Retinal pigment epithelial cell (primary cell): ENCODE data around the gene CCDC51.
"Not testable (repeated sequence)": the region's sequence is repeated elsewhere in the genome, so short reads cannot be mapped to it uniquely, and the experiment has no call there.

Source experiments
- DNase-seq: peaks from one replicate; pipeline ENCODE4 v3.0.0-alpha.2; 2010; ENCODE audit warnings: low read depth
- H3K4me3 ChIP-seq: 2 replicates; pipeline ENCODE4 v1.5.1; 2011; ENCODE audit warnings: mild to moderate bottlenecking, low read length, control low read depth, moderate library complexity
- TF ChIP-seq, protein P1 (sequence below): conservative IDR thresholded peaks from 2 replicates; pipeline ENCODE4 v1.5.1; 2011; ENCODE audit warnings: low read depth, low read length, control low read depth, inconsistent platforms

CCDC51 gene, protein sequence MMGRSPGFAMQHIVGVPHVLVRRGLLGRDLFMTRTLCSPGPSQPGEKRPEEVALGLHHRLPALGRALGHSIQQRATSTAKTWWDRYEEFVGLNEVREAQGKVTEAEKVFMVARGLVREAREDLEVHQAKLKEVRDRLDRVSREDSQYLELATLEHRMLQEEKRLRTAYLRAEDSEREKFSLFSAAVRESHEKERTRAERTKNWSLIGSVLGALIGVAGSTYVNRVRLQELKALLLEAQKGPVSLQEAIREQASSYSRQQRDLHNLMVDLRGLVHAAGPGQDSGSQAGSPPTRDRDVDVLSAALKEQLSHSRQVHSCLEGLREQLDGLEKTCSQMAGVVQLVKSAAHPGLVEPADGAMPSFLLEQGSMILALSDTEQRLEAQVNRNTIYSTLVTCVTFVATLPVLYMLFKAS

DNA sequence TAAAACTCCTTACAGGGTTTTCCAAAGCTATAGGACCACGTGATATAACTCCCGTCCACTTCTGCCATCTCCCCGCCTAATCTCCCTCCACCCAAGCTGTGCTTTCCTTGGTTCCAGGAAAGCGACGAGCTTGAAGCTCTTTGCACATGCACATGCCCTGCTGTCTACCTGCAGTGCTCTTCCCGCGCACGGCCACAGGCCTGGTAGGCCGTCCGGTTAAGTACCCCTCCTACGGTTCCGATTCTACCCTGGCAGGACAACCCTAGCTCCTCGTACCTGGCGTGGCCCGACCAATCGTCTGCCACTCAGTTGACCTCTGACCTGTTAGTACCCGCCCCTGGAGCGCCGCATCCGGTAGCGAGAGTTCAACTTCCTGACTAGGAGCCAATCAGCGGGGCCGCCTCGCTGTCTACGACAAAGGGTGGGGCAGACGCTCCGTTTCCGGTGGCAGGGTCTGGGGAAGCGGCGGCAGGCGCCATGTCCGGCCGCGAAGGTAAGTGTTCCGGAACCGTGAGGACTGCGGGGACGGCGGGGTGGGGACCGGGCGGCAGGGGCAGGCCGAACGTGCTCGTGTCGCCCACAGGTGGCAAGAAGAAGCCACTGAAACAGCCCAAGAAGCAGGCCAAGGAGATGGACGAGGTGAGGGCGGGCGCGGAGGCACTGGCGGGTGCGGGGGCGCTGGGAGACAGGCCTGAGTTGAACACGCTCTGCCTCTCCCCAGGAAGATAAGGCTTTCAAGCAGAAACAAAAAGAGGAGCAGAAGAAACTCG is at the start of gene CCDC51, which contains the start of gene TMA7:
Gene CCDC51 (minus strand): TSS at position 300 of the 770 bp plus-strand sequence. CDS start 4,991 bp downstream, outside the sequence.
Gene TMA7 (plus strand): TSS at position 438 of the 770 bp plus-strand sequence. CDS start 40 bp downstream, at position 478.
- DNase-seq, result peak; percentile 88
- TF ChIP-seq, protein P1, sequence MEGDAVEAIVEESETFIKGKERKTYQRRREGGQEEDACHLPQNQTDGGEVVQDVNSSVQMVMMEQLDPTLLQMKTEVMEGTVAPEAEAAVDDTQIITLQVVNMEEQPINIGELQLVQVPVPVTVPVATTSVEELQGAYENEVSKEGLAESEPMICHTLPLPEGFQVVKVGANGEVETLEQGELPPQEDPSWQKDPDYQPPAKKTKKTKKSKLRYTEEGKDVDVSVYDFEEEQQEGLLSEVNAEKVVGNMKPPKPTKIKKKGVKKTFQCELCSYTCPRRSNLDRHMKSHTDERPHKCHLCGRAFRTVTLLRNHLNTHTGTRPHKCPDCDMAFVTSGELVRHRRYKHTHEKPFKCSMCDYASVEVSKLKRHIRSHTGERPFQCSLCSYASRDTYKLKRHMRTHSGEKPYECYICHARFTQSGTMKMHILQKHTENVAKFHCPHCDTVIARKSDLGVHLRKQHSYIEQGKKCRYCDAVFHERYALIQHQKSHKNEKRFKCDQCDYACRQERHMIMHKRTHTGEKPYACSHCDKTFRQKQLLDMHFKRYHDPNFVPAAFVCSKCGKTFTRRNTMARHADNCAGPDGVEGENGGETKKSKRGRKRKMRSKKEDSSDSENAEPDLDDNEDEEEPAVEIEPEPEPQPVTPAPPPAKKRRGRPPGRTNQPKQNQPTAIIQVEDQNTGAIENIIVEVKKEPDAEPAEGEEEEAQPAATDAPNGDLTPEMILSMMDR, result no peak
- peak within 1 kb of the TSS; percentile 87 for H3K4me3 ChIP-seq

DNA sequence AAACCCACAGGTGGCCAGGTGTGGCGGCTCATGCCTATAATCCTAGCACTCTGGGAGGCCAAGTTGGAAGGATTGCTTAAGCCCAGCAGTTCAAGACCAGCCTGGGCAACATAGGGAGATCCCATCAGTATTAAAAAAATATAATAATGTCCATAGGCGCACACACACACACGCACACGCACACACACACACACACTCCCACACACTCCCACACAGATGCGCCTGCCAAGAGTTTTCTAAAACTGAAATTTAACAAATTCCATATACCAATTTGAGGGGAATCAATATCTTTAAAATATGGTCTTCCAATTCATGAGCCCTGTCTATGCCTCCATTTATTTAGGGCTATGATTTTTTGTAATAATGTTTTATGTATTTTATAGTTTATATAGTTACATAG is 47.0 kb upstream of the CCDC51 start:
- no peak for DNase-seq
- TF ChIP-seq, protein P1, result no peak

DNA sequence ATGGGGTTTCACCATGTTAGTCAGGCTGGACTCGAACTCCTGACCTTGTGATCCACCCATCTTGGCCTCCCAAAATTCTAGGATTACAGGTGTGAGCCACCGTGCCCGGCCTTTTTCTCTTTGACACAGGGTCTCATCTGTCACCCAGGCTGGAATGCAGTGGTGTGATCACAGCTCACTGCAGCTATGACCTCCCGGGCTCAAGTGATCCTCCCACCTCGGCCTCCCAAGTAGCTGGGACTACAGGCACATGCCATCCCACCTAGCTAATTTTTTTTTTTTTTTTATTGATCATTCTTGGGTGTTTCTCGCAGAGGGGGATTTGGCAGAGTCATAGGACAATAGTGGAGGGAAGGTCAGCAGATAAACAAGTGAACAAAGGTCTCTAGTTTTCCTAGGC is 42.9 kb upstream of the CCDC51 start:
- DNase-seq, result not testable (repeated sequence)

More for the DNA sequence above, 47.0 kb upstream of the CCDC51 start:
- H3K4me3 ChIP-seq, result no peak overlapping the region

DNA sequence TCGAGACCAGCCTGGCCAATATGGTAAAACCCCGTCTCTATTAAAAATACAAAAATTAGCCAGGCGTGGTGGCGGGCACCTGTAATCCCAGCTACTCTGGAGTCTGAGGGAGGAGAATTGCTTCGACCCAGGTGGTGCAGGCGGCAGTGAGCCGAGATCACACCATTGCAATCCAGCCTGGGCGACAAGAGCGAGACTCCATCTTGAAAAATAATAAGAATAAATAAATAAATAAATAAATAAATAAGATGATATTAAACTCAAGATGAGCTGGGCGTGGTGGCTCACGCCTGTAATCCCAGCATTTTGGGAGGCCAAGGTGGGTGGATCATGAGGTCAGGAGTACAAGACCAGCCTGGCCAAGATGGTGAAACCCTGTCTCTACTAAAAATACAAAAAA is 41.0 kb upstream of the CCDC51 start:
- H3K4me3 ChIP-seq, DNase-seq: not testable (repeated sequence)

More for the DNA sequence above, 42.9 kb upstream of the CCDC51 start:
- H3K4me3 ChIP-seq, result not testable (repeated sequence)

DNA sequence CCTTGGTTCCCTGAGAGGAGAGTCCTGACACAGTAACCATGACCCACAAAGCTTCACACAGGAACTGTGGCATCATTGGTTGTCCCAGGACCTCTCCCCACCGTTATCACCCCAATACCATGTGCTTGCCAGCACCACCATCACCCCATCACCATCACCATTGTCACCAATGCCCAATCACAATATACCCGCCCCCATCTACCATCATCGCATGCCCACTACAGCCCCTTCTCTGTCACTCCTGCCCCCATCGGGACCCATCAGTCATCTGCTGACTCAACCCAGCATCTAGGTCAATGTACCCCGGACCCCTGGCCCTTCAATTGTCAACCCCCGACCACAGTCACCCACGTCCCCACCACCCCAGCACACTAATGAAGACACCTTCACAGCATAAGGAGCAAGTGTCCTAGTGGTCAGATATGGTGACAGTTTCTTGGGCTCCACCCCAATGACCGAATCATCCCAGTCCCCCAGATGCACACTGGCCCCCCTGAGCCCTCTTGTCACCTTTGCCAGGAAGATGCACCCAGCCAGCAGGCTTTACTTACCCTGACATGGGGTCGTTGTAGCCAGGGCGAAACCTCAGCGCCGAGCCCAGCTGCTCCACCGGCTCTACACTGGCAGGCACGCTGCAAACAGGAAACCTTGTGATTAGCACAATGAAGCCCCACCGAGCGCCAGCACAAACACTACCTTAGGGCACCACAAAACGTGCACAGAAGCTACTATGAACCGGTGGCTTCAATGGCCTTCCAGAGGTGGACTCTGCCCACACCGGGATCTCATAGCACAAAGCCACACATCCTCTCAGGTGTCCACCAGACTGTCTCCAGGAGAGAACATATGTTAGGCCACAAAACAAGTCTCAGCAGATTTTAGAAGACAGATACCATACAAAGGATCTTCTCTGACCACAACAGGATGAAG is 39.0 kb upstream of the CCDC51 start:
- no peak for DNase-seq
- TF ChIP-seq, protein P1, result no peak
- no peak overlapping the region for H3K4me3 ChIP-seq

DNA sequence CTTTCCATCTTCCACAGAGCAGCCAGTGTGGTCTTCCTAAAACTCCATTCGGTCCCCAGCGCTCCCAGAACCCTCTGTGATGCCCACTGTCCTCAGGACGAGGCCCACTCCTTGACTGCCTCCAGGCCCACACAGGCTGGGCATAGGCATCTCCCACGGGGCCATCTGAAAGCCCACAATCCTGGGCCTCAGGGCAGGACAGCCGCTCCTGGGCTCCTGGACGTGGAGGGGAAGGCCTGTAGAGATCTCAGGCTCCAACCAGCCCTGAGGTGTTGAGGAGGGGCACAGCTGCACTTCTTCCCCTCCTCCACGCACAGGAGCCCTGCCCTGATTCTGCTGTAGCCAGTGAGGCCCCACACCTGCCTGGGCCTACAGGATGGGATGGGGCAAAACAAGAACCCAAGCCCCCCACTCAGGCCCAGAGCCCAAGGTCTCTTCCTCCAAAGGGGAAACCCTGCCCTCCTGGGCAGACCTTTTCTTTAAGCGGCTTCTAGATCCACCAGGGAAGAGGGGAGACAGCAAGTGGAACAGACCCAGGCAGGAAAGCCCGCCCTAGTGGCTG is 38.1 kb upstream of the CCDC51 start:
- DNase-seq, result no peak
- TF ChIP-seq, protein P1, result no peak
- no peak overlapping the region for H3K4me3 ChIP-seq

DNA sequence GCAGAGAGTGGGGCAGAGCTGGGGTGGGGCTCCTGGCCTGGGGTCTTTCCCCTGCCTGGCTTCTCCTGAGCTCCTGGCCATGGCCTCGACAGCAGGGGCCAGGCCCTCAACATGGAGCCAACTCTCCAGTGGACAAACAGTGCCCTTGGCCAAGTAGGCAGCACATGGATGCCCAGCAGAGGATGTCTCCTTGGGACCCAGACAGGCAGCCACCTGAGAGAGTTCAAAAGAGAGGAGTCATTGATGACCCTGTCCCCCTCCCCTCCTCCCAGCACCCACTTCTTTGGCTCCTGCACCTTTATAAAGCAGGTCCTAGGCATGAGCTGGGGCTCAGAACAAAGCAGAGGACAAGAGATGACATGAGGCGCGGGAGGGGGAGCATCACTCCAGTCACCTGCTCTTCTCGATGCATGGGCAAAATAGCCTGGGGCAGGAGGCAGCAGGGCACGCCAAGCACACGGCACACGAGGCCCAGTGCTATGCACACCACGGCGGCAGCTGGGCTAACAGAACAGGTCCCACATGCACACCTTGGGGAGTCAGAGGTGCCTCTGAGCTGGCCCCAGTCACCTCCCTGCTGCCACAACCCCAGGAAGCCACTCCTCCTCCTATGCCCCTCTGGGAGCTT is 36.6 kb upstream of the CCDC51 start:
- TF ChIP-seq, protein P1, result no peak
- no peak for DNase-seq
- no peak overlapping the region for H3K4me3 ChIP-seq
